Measurements from ENCODE around the gene NT5DC1. TPM values are rescaled to one million over a fixed set of nuclear protein-coding genes. Genes with fewer than 3 reads are reported as not detected.

The NT5DC1 gene
- total RNA-seq, 1 experiment from 2014 or later, result 15.4 TPM

GRCh38 chr6:116104636-116105035, 4.0 kb downstream of the NT5DC1 start:
- H3K4me3 ChIP-seq, result no peak overlapping the region
- H3K4me1 ChIP-seq, result no peaks in the 10 kb centered on the region
- no peaks in the 10 kb centered on the region for H3K9me3 ChIP-seq (replicated peaks)
- H3K27me3 ChIP-seq, result no peaks in the 10 kb centered on the region
- no peak for DNase-seq
- no peak overlapping the region for H3K27ac ChIP-seq
- peaks cover under 1% of the 10 kb centered on the region; the same call in 1 of the 2 replicates for H3K36me3 ChIP-seq

DNA sequence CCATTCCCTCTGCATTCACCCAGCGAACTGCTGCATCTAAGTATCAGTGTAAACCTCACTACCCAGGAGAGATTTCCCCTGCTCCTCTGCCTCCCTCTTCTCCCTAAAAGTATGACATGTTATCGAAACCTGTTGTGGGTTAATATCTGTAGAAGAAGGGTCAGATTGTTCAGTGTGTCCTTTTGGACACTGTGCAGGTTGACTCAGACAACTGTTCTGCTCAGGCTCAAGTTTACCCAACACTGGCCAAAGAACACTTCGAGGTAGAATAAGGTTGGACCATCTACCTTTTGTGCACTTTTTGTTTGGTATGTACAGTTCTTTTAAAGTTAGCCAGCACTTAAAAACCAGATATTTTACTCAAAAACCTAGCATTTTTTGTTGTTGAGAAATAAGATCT, 4.6 kb downstream of the NT5DC1 start:
- no peak for DNase-seq
- Histone ChIP-seq H3K9me3 (replicated peaks) (no peaks in the 10 kb centered on the region), H3K4me1 (no peaks in the 10 kb centered on the region), H3K27ac (no peak overlapping the region), H3K4me3 (no peak overlapping the region), H3K36me3 (peaks cover 4% of the 10 kb centered on the region), H3K27me3 (no peaks in the 10 kb centered on the region)

DNA sequence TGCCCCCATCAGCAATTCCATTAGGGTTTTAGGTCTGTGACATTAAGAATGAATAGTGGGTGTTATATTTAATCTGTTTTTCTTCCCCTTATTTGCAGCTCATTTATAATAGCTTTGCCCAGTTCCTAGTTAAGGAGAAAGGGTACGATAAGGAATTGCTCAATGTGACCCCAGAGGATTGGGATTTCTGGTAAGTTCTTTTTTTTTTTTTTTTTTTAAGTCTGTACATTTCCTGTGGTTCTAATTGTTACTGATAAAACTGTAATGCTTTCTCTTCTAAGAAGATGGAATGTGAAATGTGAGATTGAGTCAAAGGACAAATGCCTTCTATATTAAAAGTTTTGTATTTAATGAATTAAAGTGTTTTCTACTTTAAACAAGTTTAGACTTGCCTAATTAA, 5.5 kb downstream of the NT5DC1 start:
- H3K4me1 ChIP-seq, result no peaks in the 10 kb centered on the region
- DNase-seq, result no peak
- H3K27ac ChIP-seq, result no peak overlapping the region

DNA sequence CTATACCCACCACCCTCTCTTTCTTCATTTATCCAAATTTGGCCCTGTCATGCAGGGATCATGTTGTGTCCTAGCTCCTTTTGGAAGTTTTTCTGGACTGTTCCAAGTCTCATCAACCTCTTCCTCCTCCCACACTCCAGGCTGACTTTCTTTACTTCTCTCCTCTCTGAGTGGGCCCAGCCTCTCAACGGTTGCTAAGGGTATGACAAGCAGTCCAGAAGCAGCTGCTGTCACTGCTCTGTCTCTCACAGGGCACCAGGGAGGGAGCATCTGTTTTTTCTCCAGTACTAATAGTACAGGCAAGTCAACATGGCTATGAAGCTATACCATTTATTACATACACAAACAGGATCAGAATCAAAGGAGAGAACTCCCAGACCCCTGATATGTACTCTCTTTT, 8.2 kb downstream of the NT5DC1 start:
- no peak for DNase-seq
- Histone ChIP-seq H3K4me3 (no peak overlapping the region), H3K27me3 (no peaks in the 10 kb centered on the region), H3K36me3 (peaks cover 22% of the 10 kb centered on the region), H3K27ac (no peak overlapping the region), H3K9me3 (replicated peaks) (no peaks in the 10 kb centered on the region), H3K4me1 (no peaks in the 10 kb centered on the region)

More for the DNA sequence above, 5.5 kb downstream of the NT5DC1 start:
- Histone ChIP-seq H3K4me3 (no peak overlapping the region), H3K9me3 (replicated peaks) (no peaks in the 10 kb centered on the region), H3K36me3 (peaks cover 8% of the 10 kb centered on the region), H3K27me3 (no peaks in the 10 kb centered on the region)

DNA sequence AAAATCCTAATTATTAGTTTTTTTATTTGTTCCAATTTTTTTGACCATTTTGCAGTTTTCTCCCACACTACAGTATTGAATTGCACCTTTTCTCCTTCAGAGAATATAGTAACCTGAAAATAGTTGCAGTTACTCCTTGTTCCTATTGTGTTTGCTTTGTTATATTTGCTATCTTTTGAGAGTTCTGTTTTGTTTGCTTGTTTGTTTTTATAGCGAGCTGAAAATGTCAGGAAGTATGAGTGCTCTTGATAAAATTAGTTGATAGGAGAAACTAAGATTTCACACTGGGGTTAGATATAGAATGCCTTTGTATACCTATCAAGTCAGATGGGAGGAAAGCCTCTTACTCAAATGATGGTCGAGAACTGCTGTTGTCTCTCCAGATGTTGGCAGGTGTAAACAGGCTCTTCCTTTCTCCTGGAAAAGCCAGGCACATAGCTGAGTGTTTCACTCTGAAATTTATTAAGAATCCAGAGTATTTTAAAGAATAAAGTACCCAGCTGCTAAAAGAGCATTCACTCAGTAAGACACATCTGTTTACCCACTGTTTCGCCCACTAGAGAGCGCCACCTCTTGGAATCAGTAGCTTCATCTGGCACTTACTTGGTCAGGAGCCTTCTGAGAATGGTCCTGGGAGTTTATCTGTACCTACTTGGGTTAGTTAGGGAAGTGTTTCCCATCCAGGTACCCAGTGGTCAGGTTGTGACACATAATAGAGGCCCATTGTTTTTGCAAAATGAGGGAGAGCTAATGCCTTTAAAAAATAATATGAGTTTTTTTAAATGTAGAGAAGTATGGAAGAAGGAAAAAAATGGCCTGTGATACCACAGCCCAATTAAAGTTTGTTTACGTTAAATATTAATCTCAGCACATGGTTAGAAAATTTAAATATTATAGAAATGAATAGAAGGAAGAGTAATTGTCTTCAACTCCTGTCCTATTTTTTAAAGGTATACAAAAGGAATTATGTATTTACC, 11.2 kb downstream of the NT5DC1 start:
- Histone ChIP-seq H3K4me3 (no peak overlapping the region), H3K27ac (no peak overlapping the region), H3K4me1 (no peaks in the 10 kb centered on the region), H3K9me3 (replicated peaks) (no peaks in the 10 kb centered on the region), H3K27me3 (no peaks in the 10 kb centered on the region), H3K36me3 (peaks cover 31% of the 10 kb centered on the region)
- peak; percentile 45 to 68 for DNase-seq

GRCh38 chr6:116113386-116113785, 12.7 kb downstream of the NT5DC1 start:
- DNase-seq, result no peak
- Histone ChIP-seq H3K9me3 (replicated peaks) (no peaks in the 10 kb centered on the region), H3K36me3 (peaks cover 40% of the 10 kb centered on the region), H3K4me3 (no peak overlapping the region), H3K27me3 (no peaks in the 10 kb centered on the region), H3K4me1 (peaks cover 4% of the 10 kb centered on the region), H3K27ac (no peak overlapping the region)

GRCh38 chr6:116115781-116116180, 15.1 kb downstream of the NT5DC1 start:
- Histone ChIP-seq H3K27ac (no peak overlapping the region), H3K36me3 (peaks cover 38% of the 10 kb centered on the region)
- peak in 1 of 2 experiments; percentile 16 for DNase-seq

DNA sequence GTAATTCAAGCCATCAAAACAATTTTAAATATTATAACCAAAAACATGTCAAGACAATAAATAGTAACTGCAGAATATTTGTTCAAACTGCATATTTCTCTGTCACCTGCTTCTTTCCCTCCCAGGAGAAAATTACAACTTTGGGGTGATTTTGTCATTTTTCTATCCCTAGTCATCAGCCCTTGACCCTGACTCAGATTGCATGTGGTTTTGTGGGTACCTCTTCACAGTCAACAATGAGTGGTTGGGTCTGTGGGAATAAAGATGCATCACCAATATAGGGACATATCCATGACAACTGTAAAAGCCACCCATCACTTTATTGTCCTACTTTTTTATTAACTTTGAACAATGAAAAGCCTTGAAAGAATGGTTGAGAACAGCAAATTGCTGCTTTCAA, 18.0 kb downstream of the NT5DC1 start:
- Histone ChIP-seq H3K9me3 (replicated peaks) (no peaks in the 10 kb centered on the region), H3K4me3 (no peak overlapping the region), H3K27me3 (no peaks in the 10 kb centered on the region), H3K27ac (no peak overlapping the region; the same call in 1 of the 2 replicates), H3K4me1 (peaks cover 11% of the 10 kb centered on the region), H3K36me3 (peaks cover 21% of the 10 kb centered on the region)
- DNase-seq, result peak; percentile 20 to 27

More at GRCh38 chr6:116115781-116116180, 15.1 kb downstream of the NT5DC1 start:
- Histone ChIP-seq H3K4me1 (peaks cover 11% of the 10 kb centered on the region), H3K9me3 (replicated peaks) (no peaks in the 10 kb centered on the region), H3K4me3 (no peak overlapping the region), H3K27me3 (no peaks in the 10 kb centered on the region)

DNA sequence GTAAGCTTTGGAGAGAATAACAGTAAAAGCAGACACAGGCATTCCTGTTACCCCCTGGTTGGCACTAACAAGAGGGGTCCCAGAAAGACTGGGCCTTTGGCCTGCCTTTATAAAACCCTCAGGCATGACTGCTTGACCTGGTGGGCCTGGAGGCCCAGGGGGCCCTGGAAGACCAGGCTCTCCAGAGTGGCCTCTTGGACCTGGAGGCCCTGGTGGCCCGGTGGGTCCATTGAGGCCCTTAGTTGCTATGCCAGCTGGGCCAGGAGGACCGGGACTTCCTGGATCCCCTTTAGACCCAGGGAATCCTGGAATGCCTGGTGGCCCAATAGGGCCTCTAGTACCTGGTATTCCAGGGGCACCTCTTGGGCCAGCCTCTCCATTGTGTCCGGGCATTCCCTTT, 19.8 kb downstream of the NT5DC1 start:
- Histone ChIP-seq H3K9me3 (replicated peaks) (no peaks in the 10 kb centered on the region), H3K4me1 (peaks cover 11% of the 10 kb centered on the region), H3K27ac (no peak overlapping the region), H3K36me3 (peaks cover 15% of the 10 kb centered on the region), H3K4me3 (no peak overlapping the region), H3K27me3 (no peaks in the 10 kb centered on the region)
- DNase-seq, result no peak

DNA sequence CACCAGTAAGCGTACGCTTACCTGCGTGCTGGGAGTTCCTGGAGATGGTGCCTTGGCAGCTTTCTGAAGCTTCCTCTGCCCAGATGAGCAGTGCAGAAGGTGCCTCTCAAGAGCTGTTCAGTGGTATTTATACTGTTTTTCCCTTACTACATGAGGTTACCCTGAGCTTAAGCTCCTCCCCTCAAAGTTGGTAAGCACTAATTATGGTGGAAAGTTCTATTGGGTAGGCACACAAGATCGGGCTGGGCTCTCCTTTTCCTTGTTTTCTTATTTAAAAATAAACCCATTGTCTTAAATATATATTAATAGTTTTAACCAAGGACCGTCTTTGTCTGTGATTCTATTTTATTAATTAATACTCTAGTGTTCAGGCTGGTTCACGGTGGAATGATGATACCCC, 25.4 kb downstream of the NT5DC1 start, which contains the start of gene COL10A1:
Gene COL10A1, minus strand, starts transcription at position 101 of the 400 bp plus-strand sequence. CDS start 640 bp downstream, outside the sequence.
- Histone ChIP-seq H3K4me3 (no peak within 1 kb of the TSS), H3K4me1 (no peaks in the 10 kb centered on the region; the same call in 1 of the 2 replicates), H3K27me3 (no peaks in the 10 kb centered on the region), H3K36me3 (no peaks in the 10 kb centered on the region), H3K9me3 (replicated peaks) (no peaks in the 10 kb centered on the region), H3K27ac (no peak within 1 kb of the TSS)
- DNase-seq, result no peak

GRCh38 chr6:116127771-116128493, 27.3 kb downstream of the NT5DC1 start:
- Histone ChIP-seq H3K27ac (no peak overlapping the region), H3K4me3 (no peak overlapping the region), H3K9me3 (replicated peaks) (no peaks in the 10 kb centered on the region), H3K27me3 (no peaks in the 10 kb centered on the region), H3K36me3 (no peaks in the 10 kb centered on the region), H3K4me1 (no peaks in the 10 kb centered on the region; the same call in 1 of the 2 replicates)
- no peak for DNase-seq

- Histone ChIP-seq H3K4me3 (no peak overlapping the region), H3K9me3 (replicated peaks) (no peaks in the 10 kb centered on the region), H3K4me1 (no peaks in the 10 kb centered on the region), H3K27ac (no peak overlapping the region), H3K36me3 (0 out of 2 replicates have a peak, but pooled peaks cover 3% of the 10 kb centered on the region), H3K27me3 (no peaks in the 10 kb centered on the region)
- no peak for DNase-seq
Measured at GRCh38 chr6:116133453-116133852, 32.8 kb downstream of the NT5DC1 start.

GRCh38 chr6:116136373-116136772, 35.7 kb downstream of the NT5DC1 start:
- no peak for DNase-seq
- Histone ChIP-seq H3K4me3 (no peak overlapping the region), H3K36me3 (0 out of 2 replicates have a peak, but pooled peaks cover 3% of the 10 kb centered on the region), H3K27me3 (no peaks in the 10 kb centered on the region), H3K4me1 (no peaks in the 10 kb centered on the region), H3K27ac (no peak overlapping the region), H3K9me3 (replicated peaks) (no peaks in the 10 kb centered on the region)

DNA sequence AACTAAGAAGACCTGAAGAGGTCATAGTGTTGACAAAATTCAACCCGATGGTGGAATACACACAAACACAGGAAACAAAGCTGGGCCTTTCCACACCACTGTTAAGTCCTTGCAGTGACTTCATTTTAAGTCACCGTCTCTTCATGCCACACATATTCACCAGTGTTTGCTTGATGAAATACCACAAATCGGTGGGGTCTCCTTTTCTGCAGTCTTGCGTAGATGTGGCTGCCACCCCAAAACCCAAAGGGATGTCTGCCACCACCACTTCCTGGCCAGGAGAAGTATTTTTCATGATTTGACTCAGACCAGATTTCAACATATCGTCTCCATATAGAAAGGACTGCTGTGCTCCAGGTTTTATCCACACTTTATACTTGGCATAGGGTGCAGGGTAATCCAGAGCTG, 36.3 kb downstream of the NT5DC1 start:
- Histone ChIP-seq H3K36me3 (0 out of 2 replicates have a peak, but pooled peaks cover 3% of the 10 kb centered on the region), H3K4me3 (no peak overlapping the region), H3K27ac (no peak overlapping the region), H3K9me3 (replicated peaks) (no peaks in the 10 kb centered on the region), H3K4me1 (no peaks in the 10 kb centered on the region), H3K27me3 (no peaks in the 10 kb centered on the region)
- no peak for DNase-seq

DNA sequence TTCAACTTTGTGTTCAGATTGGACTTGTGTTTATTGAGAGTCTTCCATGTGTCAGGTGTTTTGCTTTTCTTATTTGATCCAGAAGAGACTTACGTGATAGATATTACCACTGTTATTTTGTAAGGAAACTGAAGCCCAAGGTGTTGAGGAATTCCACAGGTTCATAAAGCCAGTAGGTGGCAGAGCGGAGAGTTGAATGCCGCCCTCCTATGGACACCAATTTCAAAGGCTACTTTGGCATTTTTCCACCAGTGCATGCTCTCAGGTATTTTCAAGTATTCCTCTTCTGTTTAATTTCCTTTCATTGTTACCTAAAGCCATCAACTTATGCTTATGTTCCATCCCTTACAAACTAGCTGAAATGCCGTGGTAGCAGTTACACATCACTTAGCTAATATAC, 39.3 kb downstream of the NT5DC1 start:
- Histone ChIP-seq H3K4me3 (no peak overlapping the region), H3K27me3 (no peaks in the 10 kb centered on the region), H3K27ac (no peak overlapping the region), H3K9me3 (replicated peaks) (no peaks in the 10 kb centered on the region), H3K36me3 (no peaks in the 10 kb centered on the region), H3K4me1 (peaks cover 7% of the 10 kb centered on the region; the same call in 1 of the 2 replicates)
- DNase-seq, result no peak

All from SJCRH30 (cell line).